Measurements from ENCODE around the gene ACAT1. TPM values are rescaled to one million over a fixed set of nuclear protein-coding genes. Genes with fewer than 3 reads are reported as not detected.

Gene ACAT1
- total and polyA plus RNA-seq, 5 donors = 128 to 198 (median 166) TPM

Other genes starting within 250 kb of the ACAT1 start
- 1 to 10 TPM in 1 of 4 donors, under 1 TPM in 3; 0.51 to 1.1 (median 0.76) TPM for gene RAB39A, start 193.1 kb upstream of the ACAT1 start, total RNA-seq
- not detected for gene RAB39A, start 193.1 kb upstream of the ACAT1 start, polyA plus RNA-seq
- gene CUL5, start 112.7 kb upstream of the ACAT1 start, total RNA-seq = 10 to 100 TPM; 35.1 to 38.6 (median 37.8) TPM
- 8.6 TPM for gene CUL5, start 112.7 kb upstream of the ACAT1 start, polyA plus RNA-seq
- 10 to 100 TPM in 2 of 4 donors, 1 to 10 TPM in 2; 9.6 to 10.3 (median 10.0) TPM for gene NPAT, start 101.1 kb downstream of the ACAT1 start, total RNA-seq
- gene NPAT, start 101.1 kb downstream of the ACAT1 start, polyA plus RNA-seq = 2.8 TPM
- 10 to 100 TPM; 39.7 to 46.5 (median 45.3) TPM for gene ATM, start 101.5 kb downstream of the ACAT1 start, total RNA-seq
- 18.4 TPM for gene ATM, start 101.5 kb downstream of the ACAT1 start, polyA plus RNA-seq